CD4-positive, alpha-beta T cell (primary cell): ENCODE measurements around the gene TOGARAM2. TPM values are rescaled to one million over a fixed set of nuclear protein-coding genes. Genes with fewer than 3 reads are reported as not detected.

Experiments
- ATAC-seq: fragments of 200-7000 bp; cut with Tn5 transposase; one replicate; pipeline ENCODE4 v1.10.0; 2022; ENCODE audit warnings: mild to moderate bottlenecking; ENCODE audit not compliant: poor library complexity
- CTCF ChIA-PET: fragments of 350-600 bp; sonication (Branson Sonifier 250); formaldehyde crosslinking; loops from one replicate; lab custom pipeline; 2021; ENCODE audit warnings: antibody characterized with exemption, inconsistent platforms; lab: Charles Lee
- POLR2A ChIA-PET: fragments of 350-600 bp; sonication (Branson Sonifier 250); formaldehyde crosslinking; loops from one replicate; lab custom pipeline; 2021; ENCODE audit warnings: antibody characterized with exemption, inconsistent platforms; lab: Charles Lee
- DNase-seq, 14 experiments: peaks; one replicate each; pipeline ENCODE4 v3.0.0-alpha.2; 2013 to 2020; ENCODE audit warnings: mixed read lengths in 2 of 14
- H3K27ac ChIP-seq, 2 donors: one replicate each; pipeline versions ENCODE4 v1.5.1 to v1.7.0; 2013; ENCODE audit warnings: low read length in 2 of 2, low read depth in 1 of 2, mild to moderate bottlenecking in 1 of 2
- H3K27me3 ChIP-seq, 2 experiments: 1 replicate in 1 of 2; 2 replicates in 1 of 2; pipeline versions ENCODE4 v1.6.1 to v1.7.0; 2013; ENCODE audit warnings: low read length in 2 of 2, control low read depth in 1 of 2, mild to moderate bottlenecking in 1 of 2, moderate library complexity in 1 of 2; ENCODE audit not compliant: insufficient read depth in 2 of 2, control insufficient read depth in 1 of 2
- H3K36me3 ChIP-seq: one replicate; pipeline ENCODE4 v1.6.1; 2013; ENCODE audit warnings: low read length, control low read depth; ENCODE audit not compliant: insufficient read depth
- H3K4me1 ChIP-seq: one replicate; pipeline ENCODE4 v1.6.1; 2013; ENCODE audit warnings: low read length, control low read depth; ENCODE audit not compliant: insufficient read depth
- H3K4me3 ChIP-seq: one replicate; pipeline ENCODE4 v1.5.1; 2013; ENCODE audit warnings: mild to moderate bottlenecking, low read length, moderate library complexity
- H3K9me3 ChIP-seq, 2 experiments: 1 replicate in 1 of 2; 2 replicates in 1 of 2; pipeline versions ENCODE4 v1.6.1 to v1.7.0; 2013; ENCODE audit warnings: low read length in 2 of 2, mild to moderate bottlenecking in 2 of 2, control low read depth in 1 of 2, moderate library complexity in 1 of 2; ENCODE audit not compliant: control insufficient read depth in 1 of 2, insufficient read depth in 1 of 2
- H3K27ac Mint-ChIP-seq: one replicate; pipeline ENCODE4 v1.8.0; 2020; ENCODE audit warnings: mixed read lengths
- H3K27me3 Mint-ChIP-seq: one replicate; pipeline ENCODE4 v1.8.0; 2021; ENCODE audit warnings: mixed read lengths
- H3K36me3 Mint-ChIP-seq: one replicate; pipeline ENCODE4 v1.8.0; 2021; ENCODE audit warnings: low read depth, mixed read lengths
- H3K4me1 Mint-ChIP-seq: one replicate; pipeline ENCODE4 v1.8.0; 2021; ENCODE audit warnings: low read depth, mixed read lengths
- H3K4me3 Mint-ChIP-seq: one replicate; pipeline ENCODE4 v1.8.0; 2020; ENCODE audit warnings: mild to moderate bottlenecking, mixed read lengths
- H3K9me3 Mint-ChIP-seq: one replicate; pipeline ENCODE4 v1.8.0; 2020; ENCODE audit warnings: mixed read lengths
- CTCF ChIP-seq: fragments of 200-600 bp; IDR thresholded peaks from one replicate; pipeline ENCODE4 v1.8.0; 2022; ENCODE audit warnings: antibody characterized with exemption, mild to moderate bottlenecking
- intact Hi-C, 2 experiments: fragments of 100-400 bp; cut with DNase I in 1 of 2; cut with micrococcal nuclease in 1 of 2; formaldehyde crosslinking; loops; one replicate each; pipeline versions ENCODE4 v1.15.1 to v1.9.0; 2023 to 2025; cut with DNase I, micrococcal nuclease
- total RNA-seq, 174 experiments: library from RNA in 2 of 174; stranded (reverse) in 2 of 174; gene quantifications; one replicate each; pipeline ENCODE4 v1.2.3 and lab custom pipeline; 2021 to 2026

TOGARAM2 gene
- total RNA-seq, 2 experiments from 2014 or later = 2.0 to 2.3 TPM

- Mint-ChIP-seq H3K4me3 (no peak overlapping the region), H3K27me3 (no peaks in the 10 kb centered on the region), H3K27ac (peak overlapping the region; percentile 99), H3K9me3 (no peaks in the 10 kb centered on the region), H3K36me3 (no peaks in the 10 kb centered on the region), H3K4me1 (peaks cover 87% of the 10 kb centered on the region)
- intact Hi-C loops = loop anchor here (5.0 to 10.0 kb wide), 5 partner anchors 100 to 447 kb away; partner anchors contain the start of genes SPDYA (in 1 of the 2) and WDR43 (in 1 of the 2)
- peak in 7 of 14 experiments; percentile 24 to 78 (median 51) for DNase-seq
- Histone ChIP-seq H3K4me1 (peaks cover 92% of the 10 kb centered on the region), H3K4me3 (no peak overlapping the region), H3K27me3 (no peaks in the 10 kb centered on the region), H3K36me3 (no peaks in the 10 kb centered on the region), H3K9me3 (no peaks in the 10 kb centered on the region), H3K27ac (peak overlapping the region; percentile 81 to 93)
- ATAC-seq = no peak
- no peak for TF ChIP-seq CTCF
- ChIA-PET POLR2A (interaction anchor here (0.7 to 4.8 kb wide), 8 partner anchors 9 to 1134 kb away, joined by 3 to 80 read pairs (median 6); partner anchors contain the start of genes TRMT61B, WDR43 and YPEL5), CTCF (interaction anchor here (1.1 to 1.6 kb wide), 2 partner anchors 30 to 104 kb away, joined by 3 to 4 read pairs; no protein-coding TSS in a partner anchor)
Measured at GRCh38 chr2:29012211-29012681, 31.1 kb downstream of the TOGARAM2 start.

- DNase-seq (no peak), ATAC-seq (no peak)
- H3K27ac ChIP-seq = peak overlapping the region; percentile 81 to 93
- no peaks in the 10 kb centered on the region for H3K36me3 ChIP-seq
- no peak for TF ChIP-seq CTCF
- H3K9me3 ChIP-seq = no peaks in the 10 kb centered on the region
- intact Hi-C loops = loop anchor here (5.0 to 10.0 kb wide), 5 partner anchors 99 to 448 kb away; partner anchors contain the start of genes SPDYA (in 1 of the 2) and WDR43 (in 1 of the 2)
- ChIA-PET POLR2A (interaction anchor here (1.9 to 4.8 kb wide), 4 partner anchors 13 to 143 kb away, joined by 6 to 80 read pairs (median 42); partner anchors contain the start of genes TRMT61B and WDR43), CTCF (no interaction called here)
- Mint-ChIP-seq H3K9me3 (no peaks in the 10 kb centered on the region), H3K4me3 (peak overlapping the region; percentile 82), H3K27ac (peak overlapping the region; percentile 99), H3K36me3 (no peaks in the 10 kb centered on the region), H3K27me3 (no peaks in the 10 kb centered on the region), H3K4me1 (peaks cover 87% of the 10 kb centered on the region)
- no peaks in the 10 kb centered on the region for H3K27me3 ChIP-seq
- no peak overlapping the region for H3K4me3 ChIP-seq
- H3K4me1 ChIP-seq = peaks cover 100% of the 10 kb centered on the region
Measured at GRCh38 chr2:29013057-29013780, 32.1 kb downstream of the TOGARAM2 start.

- H3K9me3 Mint-ChIP-seq = no peaks in the 10 kb centered on the region
- H3K36me3 ChIP-seq = no peaks in the 10 kb centered on the region
- DNase-seq (peak in 2 of 14 experiments; percentile 14 to 19), ATAC-seq (no peak)
- ChIA-PET CTCF (interaction anchor here (1.4 to 1.6 kb wide), 2 partner anchors 56 to 100 kb away, joined by 5 to 6 read pairs; no protein-coding TSS in a partner anchor), POLR2A (interaction anchor here (1.2 to 4.8 kb wide), 7 partner anchors 11 to 106 kb away, joined by 6 to 80 read pairs (median 12); no protein-coding TSS in a partner anchor)
- intact Hi-C loops = loop anchor here (2.0 to 10.0 kb wide), 6 partner anchors 56 to 450 kb away; partner anchors contain the start of genes SPDYA (in 1 of the 2) and WDR43 (in 1 of the 2)
- H3K4me3 Mint-ChIP-seq = peak overlapping the region; percentile 82
- no peaks in the 10 kb centered on the region for H3K9me3 ChIP-seq
- H3K4me3 ChIP-seq = peak overlapping the region; percentile 37
- H3K4me1 Mint-ChIP-seq = peaks cover 78% of the 10 kb centered on the region
- no peak for TF ChIP-seq CTCF
- peaks cover 90% of the 10 kb centered on the region for H3K4me1 ChIP-seq
- H3K36me3 Mint-ChIP-seq = no peaks in the 10 kb centered on the region
- H3K27ac Mint-ChIP-seq = peak overlapping the region; percentile 99
- H3K27me3 Mint-ChIP-seq = no peaks in the 10 kb centered on the region
- H3K27ac ChIP-seq = peak overlapping the region; percentile 81 to 86
- H3K27me3 ChIP-seq = no peaks in the 10 kb centered on the region
Measured at GRCh38 chr2:29014331-29014730, 33.2 kb downstream of the TOGARAM2 start.
